GM13977 (cell line): ENCODE results near the gene SLC7A14.

ENCODE experiments used
- DNase-seq: peaks from one replicate; pipeline ENCODE4 v3.0.0; 2012; ENCODE audit warnings: low spot score
- CTCF ChIP-seq: IDR thresholded peaks from 2 replicates; pipeline ENCODE4 v1.5.1; 2012; ENCODE audit warnings: mild to moderate bottlenecking, control low read depth; ENCODE audit not compliant: insufficient read depth; ENCODE audit errors: extremely low read depth, missing control alignments
- in situ Hi-C: fragments of 300-500 bp; cut with MboI; formaldehyde crosslinking; loops from one replicate; pipeline ENCODE4 v1.12.0; 2022; ENCODE audit warnings: low sequenced_read_pairs, low pct_unique_long_range_greater_than_20kb, mixed read lengths, inconsistent platforms; ENCODE audit not compliant: unreplicated experiment

The SLC7A14 gene

GRCh38 chr3:170442947-170443346, 142.9 kb downstream of the SLC7A14 start:
- DNase-seq = no peak
- in situ Hi-C loops = no loop called here
- TF ChIP-seq CTCF = no peak

- no peak for DNase-seq
- in situ Hi-C loops = no loop called here
- no peak for TF ChIP-seq CTCF
These were observed 144.5 kb downstream of the SLC7A14 start for GRCh38 chr3:170441412-170441811.

- DNase-seq = no peak
- in situ Hi-C loops = no loop called here
These were observed 145.5 kb downstream of the SLC7A14 start for GRCh38 chr3:170440344-170440743.

GRCh38 chr3:170438836-170439235, 147.0 kb downstream of the SLC7A14 start:
- in situ Hi-C loops = no loop called here
- no peak for TF ChIP-seq CTCF
- no peak for DNase-seq

More at GRCh38 chr3:170440344-170440743, 145.5 kb downstream of the SLC7A14 start:
- no peak for TF ChIP-seq CTCF

GRCh38 chr3:170437696-170438407, 148.0 kb downstream of the SLC7A14 start:
- no peak for DNase-seq
- TF ChIP-seq CTCF = no peak
- in situ Hi-C loops = no loop called here

- DNase-seq = no peak
- no peak for TF ChIP-seq CTCF
- in situ Hi-C loops = no loop called here
These were observed 148.7 kb downstream of the SLC7A14 start for GRCh38 chr3:170437176-170437575.

- no peak for DNase-seq
- TF ChIP-seq CTCF = no peak
- in situ Hi-C loops = no loop called here
These were observed 149.2 kb downstream of the SLC7A14 start for GRCh38 chr3:170436697-170437096.
